Measurements from ENCODE around the gene PHOSPHO1. TPM values are rescaled to one million over a fixed set of nuclear protein-coding genes. Genes with fewer than 3 reads are reported as not detected.

The PHOSPHO1 gene
- total and polyA plus RNA-seq, 4 experiments from 2014 or later: 0.10 to 0.29 TPM; not detected in 2

DNA sequence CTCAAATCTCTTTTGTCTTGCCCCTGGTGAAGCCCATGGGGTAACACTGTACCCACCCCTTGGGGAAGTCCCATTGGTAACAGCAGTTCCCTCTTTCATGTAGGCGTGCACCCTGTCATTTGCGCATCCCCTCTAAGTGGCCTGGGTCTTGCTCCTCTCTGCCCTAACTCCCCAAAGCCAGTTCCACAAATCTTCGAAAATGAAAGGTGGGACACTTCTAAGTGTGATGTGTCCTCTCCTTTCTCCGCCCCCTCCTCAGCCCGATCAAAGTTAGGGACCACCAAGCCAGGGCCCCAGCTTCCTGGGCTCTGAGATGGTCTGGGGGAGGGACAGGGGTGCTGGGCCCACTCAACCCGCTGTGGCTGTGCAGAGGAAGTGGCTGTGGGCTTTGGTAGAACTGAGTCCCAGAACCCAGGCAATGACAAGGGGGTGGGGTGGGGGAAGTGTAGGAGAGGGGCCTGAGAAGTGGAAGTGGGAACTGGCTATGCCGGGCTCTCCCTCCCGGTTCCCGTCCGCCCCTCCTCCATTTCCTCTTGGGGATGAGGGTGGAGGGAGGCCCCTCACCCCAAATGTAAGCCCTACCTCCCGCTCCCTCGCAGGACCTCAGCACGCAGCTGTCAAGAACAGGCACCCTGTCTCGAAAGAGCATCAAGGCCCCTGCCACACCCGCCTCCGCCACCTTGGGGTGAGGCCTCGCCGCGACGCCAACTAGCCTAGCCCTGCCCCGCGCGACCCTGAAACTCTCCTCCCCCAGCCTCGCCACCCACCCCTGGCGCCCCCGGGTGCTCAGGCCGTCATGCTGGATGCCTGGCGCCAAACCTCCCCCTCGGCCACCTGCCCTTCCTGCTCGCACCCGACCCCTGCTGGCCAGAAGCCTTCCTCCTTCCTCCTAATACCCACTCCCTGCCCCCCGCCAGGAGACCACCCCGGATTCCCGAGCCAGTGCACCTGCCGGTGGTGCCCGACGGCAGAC, 11.4 kb downstream of the PHOSPHO1 start:
- DNase-seq: peak in 3 of 5 donors; percentile 41 to 82 (median 45)
- Mint-ChIP-seq H3K4me1 (peaks cover 43 to 76% (median 53%) of the 10 kb centered on the region in 4 donors), H3K27me3 (peaks cover 0 to 2% of the 10 kb centered on the region in 2 donors), H3K4me3 (peak overlapping the region in 7 of 8 donors; percentile 62 to 86 (median 69)), H3K36me3 (peaks cover 17 to 19% of the 10 kb centered on the region in 2 donors), H3K9me3 (peaks cover 0 to 2% (median 0%) of the 10 kb centered on the region in 8 donors), H3K27ac (peak overlapping the region; percentile 78 to 99 (median 96))
- Histone ChIP-seq H3K4me3 (ENCODE audit: low read length in 2 of 2) (no peak overlapping the region), H3K36me3 (ENCODE audit: insufficient read depth, low read length) (no peaks in the 10 kb centered on the region), H3K9me3 (ENCODE audit: control insufficient read depth in 1 of 2, low read length in 2 of 2) (no peaks in the 10 kb centered on the region), H3K27me3 (ENCODE audit: insufficient read depth, low read length) (no peaks in the 10 kb centered on the region), H3K4me1 (ENCODE audit: insufficient read depth, low read length) (peaks cover 79% of the 10 kb centered on the region), H3K27ac (ENCODE audit: low read depth, low read length) (peak overlapping the region; percentile 34)
- ChIA-PET CTCF (ENCODE audit: partially characterized antibody) (interaction anchor here (0.8 to 2.3 kb wide), 3 partner anchors 9 to 40 kb away, joined by 3 to 15 read pairs (median 10); no protein-coding TSS in a partner anchor), POLR2A (ENCODE audit: partially characterized antibody) (interaction anchor here (0.7 to 12.1 kb wide), 3 partner anchors 10 to 187 kb away, joined by 3 to 169 read pairs (median 23); no protein-coding TSS in a partner anchor)
- intact Hi-C loops (cut with micrococcal nuclease): loop anchor here (1.0 kb wide), 2 partner anchors 9 to 27 kb away; partner anchors contain the start of genes ABI3 and GNGT2

DNA sequence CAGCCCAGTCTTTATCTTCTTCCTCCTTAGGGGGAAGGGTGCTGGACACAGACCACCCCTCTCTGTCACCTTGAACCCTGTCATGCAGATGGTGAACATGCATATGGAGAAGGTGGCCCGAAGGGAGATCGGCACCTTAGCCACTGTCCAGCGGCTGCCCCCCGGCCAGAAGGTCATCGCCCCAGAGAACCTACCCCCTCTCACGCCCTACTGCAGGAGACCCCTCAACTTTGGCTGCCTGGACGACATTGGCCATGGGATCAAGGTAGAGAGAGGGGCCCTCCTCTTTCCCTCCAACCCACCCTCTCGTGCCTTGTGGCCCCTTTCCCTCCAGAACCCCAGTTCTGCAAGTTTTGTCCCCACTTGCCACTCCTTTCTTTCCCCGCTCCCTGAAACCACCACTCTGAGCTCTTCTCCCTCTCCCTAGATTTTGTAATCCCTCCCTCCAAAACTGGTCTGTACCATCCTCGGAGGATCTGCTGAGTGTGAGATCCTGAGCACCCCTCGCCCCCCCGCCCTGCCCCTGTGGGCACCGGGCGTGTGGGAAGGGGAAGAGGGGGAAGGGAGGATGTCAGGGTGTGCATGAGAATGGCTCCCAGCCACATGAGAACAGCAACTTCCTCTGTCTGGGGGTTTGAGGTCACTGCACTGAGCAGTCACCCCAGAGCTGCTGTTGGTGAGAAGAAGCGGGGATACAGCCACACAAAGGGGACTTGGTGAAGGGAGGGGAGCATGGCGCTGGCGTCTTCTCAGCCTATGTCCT, 12.8 kb downstream of the PHOSPHO1 start:
- Histone ChIP-seq H3K27me3 (ENCODE audit: insufficient read depth, low read length) (no peaks in the 10 kb centered on the region), H3K9me3 (ENCODE audit: control insufficient read depth in 1 of 2, low read length in 2 of 2) (no peaks in the 10 kb centered on the region), H3K27ac (ENCODE audit: low read depth, low read length) (peak overlapping the region; percentile 34), H3K4me1 (ENCODE audit: insufficient read depth, low read length) (peaks cover 79% of the 10 kb centered on the region), H3K4me3 (ENCODE audit: low read length in 2 of 2) (peak overlapping the region in 1 of 2 donors; percentile 22), H3K36me3 (ENCODE audit: insufficient read depth, low read length) (no peaks in the 10 kb centered on the region)
- peaks cover 49 to 76% (median 58%) of the 10 kb centered on the region in 4 donors for H3K4me1 Mint-ChIP-seq
- CTCF ChIA-PET (ENCODE audit: partially characterized antibody): interaction anchor here (1.0 to 2.3 kb wide), 6 partner anchors 10 to 38 kb away, joined by 3 to 15 read pairs (median 8); no protein-coding TSS in a partner anchor
- H3K4me3 Mint-ChIP-seq: peak overlapping the region; percentile 70 to 92 (median 84)
- DNase-seq: peak; percentile 74 to 84 (median 83)
- H3K9me3 Mint-ChIP-seq: peaks cover 0 to 2% (median 0%) of the 10 kb centered on the region in 8 donors
- H3K27ac Mint-ChIP-seq: peak overlapping the region; percentile 87 to 99 (median 96)
- intact Hi-C loops (cut with micrococcal nuclease): loop anchor here (1.0 kb wide), 2 partner anchors 8 to 26 kb away; partner anchors contain the start of genes ABI3 and GNGT2
- no peaks in the 10 kb centered on the region for H3K27me3 Mint-ChIP-seq
- POLR2A ChIA-PET (ENCODE audit: partially characterized antibody): interaction anchor here (1.6 to 12.1 kb wide), 3 partner anchors 9 to 24 kb away, joined by 6 to 169 read pairs (median 23); no protein-coding TSS in a partner anchor
- peaks cover 13 to 17% of the 10 kb centered on the region in 2 donors for H3K36me3 Mint-ChIP-seq

DNA sequence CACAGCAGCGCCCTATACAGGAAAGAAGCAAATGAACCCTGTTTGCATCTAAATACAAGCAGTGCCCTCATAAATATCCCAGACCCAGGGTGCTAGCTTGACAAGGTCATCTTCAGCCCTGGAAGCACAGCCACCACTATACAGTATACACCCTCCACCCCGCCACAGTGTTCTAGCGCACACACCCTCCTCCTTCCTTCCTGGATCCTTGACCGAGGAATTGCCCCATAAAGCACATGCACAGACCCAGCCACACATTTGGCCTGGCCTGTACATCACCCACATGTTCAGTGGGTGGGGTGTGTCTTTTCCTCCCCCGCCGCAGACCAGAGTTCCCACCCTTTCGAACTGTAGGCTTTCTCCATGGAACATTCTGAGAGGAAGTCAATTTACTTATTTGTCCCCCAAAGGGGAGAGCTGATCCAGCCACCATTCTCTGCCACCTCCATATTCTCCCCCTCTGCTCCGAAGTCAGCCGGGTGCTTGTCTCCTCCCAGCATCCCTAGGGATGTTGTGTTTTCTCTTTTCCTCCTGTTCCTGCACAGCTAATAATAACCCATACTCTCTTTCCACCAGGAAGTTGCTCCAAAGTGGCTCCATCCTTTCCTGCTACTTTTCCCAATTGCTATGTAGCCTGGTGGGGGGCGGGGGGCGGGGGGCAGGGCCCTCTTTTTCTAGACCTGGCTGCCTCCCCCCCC, 13.5 kb downstream of the PHOSPHO1 start:
- Histone ChIP-seq H3K4me1 (ENCODE audit: insufficient read depth, low read length) (peaks cover 83% of the 10 kb centered on the region), H3K9me3 (ENCODE audit: control insufficient read depth in 1 of 2, low read length in 2 of 2) (no peaks in the 10 kb centered on the region), H3K4me3 (ENCODE audit: low read length in 2 of 2) (no peak overlapping the region), H3K27me3 (ENCODE audit: insufficient read depth, low read length) (no peaks in the 10 kb centered on the region), H3K36me3 (ENCODE audit: insufficient read depth, low read length) (no peaks in the 10 kb centered on the region), H3K27ac (ENCODE audit: low read depth, low read length) (no peak overlapping the region)
- Mint-ChIP-seq H3K27me3 (no peaks in the 10 kb centered on the region), H3K36me3 (peaks cover 10 to 13% of the 10 kb centered on the region in 2 donors), H3K4me1 (peaks cover 54 to 76% (median 63%) of the 10 kb centered on the region in 4 donors), H3K27ac (peak overlapping the region; percentile 75 to 94 (median 88)), H3K9me3 (peaks cover 0 to 2% (median 0%) of the 10 kb centered on the region in 8 donors), H3K4me3 (peak overlapping the region in 7 of 8 donors; percentile 39 to 81 (median 73))
- POLR2A ChIA-PET (ENCODE audit: partially characterized antibody): interaction anchor here (0.5 to 12.1 kb wide), 5 partner anchors 8 to 1197 kb away, joined by 3 to 169 read pairs (median 6); no protein-coding TSS in a partner anchor
- intact Hi-C loops (cut with micrococcal nuclease): no loop called here
- DNase-seq: no peak
- CTCF ChIA-PET (ENCODE audit: partially characterized antibody): interaction anchor here (1.0 to 3.1 kb wide), 5 partner anchors 9 to 37 kb away, joined by 3 to 28 read pairs (median 13); no protein-coding TSS in a partner anchor

DNA sequence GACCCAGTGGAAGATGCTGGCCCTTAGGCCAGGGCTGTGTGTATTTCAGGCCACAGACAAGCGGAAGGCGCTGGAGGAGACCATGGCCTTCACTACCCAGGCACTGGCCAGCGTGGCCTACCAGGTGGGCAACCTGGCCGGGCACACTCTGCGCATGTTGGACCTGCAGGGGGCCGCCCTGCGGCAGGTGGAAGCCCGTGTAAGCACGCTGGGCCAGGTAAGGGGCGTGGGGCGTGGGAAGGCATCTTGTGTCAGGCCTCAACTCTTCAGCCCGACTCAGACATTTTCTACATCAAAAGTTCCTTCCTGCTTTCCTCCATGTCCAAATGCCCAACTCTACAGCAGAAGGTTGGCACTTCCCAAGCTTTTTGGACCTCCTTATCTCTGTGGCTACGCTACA, 14.1 kb downstream of the PHOSPHO1 start:
- Histone ChIP-seq H3K27me3 (ENCODE audit: insufficient read depth, low read length) (no peaks in the 10 kb centered on the region), H3K9me3 (ENCODE audit: control insufficient read depth in 1 of 2, low read length in 2 of 2) (no peaks in the 10 kb centered on the region), H3K4me1 (ENCODE audit: insufficient read depth, low read length) (peaks cover 89% of the 10 kb centered on the region), H3K4me3 (ENCODE audit: low read length in 2 of 2) (no peak overlapping the region), H3K36me3 (ENCODE audit: insufficient read depth, low read length) (no peaks in the 10 kb centered on the region), H3K27ac (ENCODE audit: low read depth, low read length) (peak overlapping the region; percentile 27)
- Mint-ChIP-seq H3K4me1 (peaks cover 55 to 80% (median 65%) of the 10 kb centered on the region in 4 donors), H3K36me3 (peaks cover 9 to 10% of the 10 kb centered on the region in 2 donors), H3K27ac (peak overlapping the region; percentile 75 to 94 (median 91)), H3K27me3 (no peaks in the 10 kb centered on the region), H3K9me3 (peaks cover 0 to 2% (median 0%) of the 10 kb centered on the region in 8 donors), H3K4me3 (peak overlapping the region in 7 of 8 donors; percentile 61 to 81 (median 73))
- intact Hi-C loops (cut with micrococcal nuclease): no loop called here
- CTCF ChIA-PET (ENCODE audit: partially characterized antibody): interaction anchor here (1.8 to 3.1 kb wide), 2 partner anchors 10 to 36 kb away, joined by 13 to 28 read pairs; no protein-coding TSS in a partner anchor
- DNase-seq: no peak
- POLR2A ChIA-PET (ENCODE audit: partially characterized antibody): interaction anchor here (0.5 to 12.1 kb wide), 3 partner anchors 15 to 1197 kb away, joined by 3 to 169 read pairs (median 4); no protein-coding TSS in a partner anchor

DNA sequence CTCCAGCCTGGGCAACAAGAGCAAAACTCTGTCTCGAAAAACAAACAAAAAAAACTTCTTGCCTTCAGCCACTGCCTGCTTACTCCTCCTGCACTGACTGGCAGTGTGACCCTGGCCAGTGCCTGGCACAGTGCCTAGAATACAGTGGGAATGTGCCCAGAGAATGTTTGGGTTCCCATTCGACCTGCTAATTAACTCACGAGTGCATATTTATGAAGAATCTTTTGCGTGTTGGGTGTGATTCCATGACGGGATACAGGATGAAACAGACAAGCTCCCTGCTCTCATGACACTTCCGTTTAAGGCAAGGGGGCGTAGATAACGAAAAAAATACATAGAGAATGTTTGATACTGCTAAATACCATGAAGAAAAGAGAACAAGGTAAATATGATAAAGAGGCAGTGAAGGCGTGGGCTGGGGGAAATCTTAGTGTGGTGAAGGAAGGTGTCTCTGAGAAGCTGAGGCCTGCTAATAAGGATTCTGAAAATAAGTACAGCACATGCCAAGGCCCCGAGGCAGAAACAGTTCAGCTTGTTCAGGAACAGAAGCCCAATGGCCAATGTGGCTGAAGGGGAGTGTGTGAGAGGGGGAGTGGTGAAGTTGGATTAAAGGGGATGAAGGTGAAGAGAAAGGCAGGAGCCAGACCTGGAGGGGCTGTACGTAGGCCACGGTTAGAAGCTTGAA, 15.8 kb downstream of the PHOSPHO1 start:
- Mint-ChIP-seq H3K27me3 (no peaks in the 10 kb centered on the region), H3K9me3 (peaks cover 0 to 2% (median 0%) of the 10 kb centered on the region in 8 donors), H3K4me1 (peaks cover 64 to 92% (median 78%) of the 10 kb centered on the region in 4 donors), H3K4me3 (peak overlapping the region in 7 of 8 donors; percentile 31 to 79 (median 62)), H3K36me3 (peaks cover 9 to 10% of the 10 kb centered on the region in 2 donors), H3K27ac (peak overlapping the region; percentile 61 to 95 (median 85))
- Histone ChIP-seq H3K27ac (ENCODE audit: low read depth, low read length) (no peak overlapping the region), H3K27me3 (ENCODE audit: insufficient read depth, low read length) (no peaks in the 10 kb centered on the region), H3K4me1 (ENCODE audit: insufficient read depth, low read length) (peaks cover 99% of the 10 kb centered on the region), H3K36me3 (ENCODE audit: insufficient read depth, low read length) (no peaks in the 10 kb centered on the region), H3K9me3 (ENCODE audit: control insufficient read depth in 1 of 2, low read length in 2 of 2) (no peaks in the 10 kb centered on the region), H3K4me3 (ENCODE audit: low read length in 2 of 2) (no peak overlapping the region)
- intact Hi-C loops (cut with micrococcal nuclease): no loop called here
- ChIA-PET POLR2A (ENCODE audit: partially characterized antibody) (interaction anchor here (0.9 to 12.1 kb wide), 5 partner anchors 10 to 21 kb away, joined by 3 to 169 read pairs (median 4); no protein-coding TSS in a partner anchor), CTCF (ENCODE audit: partially characterized antibody) (interaction anchor here (1.5 to 3.6 kb wide), 5 partner anchors 7 to 35 kb away, joined by 4 to 28 read pairs (median 10); no protein-coding TSS in a partner anchor)
- DNase-seq: no peak

All from CD4-positive, alpha-beta memory T cell (primary cell).